Liver (tissue), 9 donors: ENCODE results near the gene FBXW5. TPM values are rescaled to one million over a fixed set of nuclear protein-coding genes. Genes with fewer than 3 reads are reported as not detected.

ENCODE experiments used
- DNase-seq: peaks from one replicate; pipeline ENCODE4 v3.0.0-alpha.2; 2017; ENCODE audit warnings: low spot score
- H3K27ac ChIP-seq, 2 donors: one replicate each; pipeline ENCODE4 v1.7.0; 2013; ENCODE audit warnings: inconsistent platforms in 2 of 2, low read length in 2 of 2, control low read depth in 1 of 2, low read depth in 1 of 2, mild to moderate bottlenecking in 1 of 2
- H3K27me3 ChIP-seq, 4 donors: one replicate each; pipeline versions ENCODE4 v1.6.1 to v1.7.0; 2013; ENCODE audit warnings: low read length in 3 of 4, inconsistent platforms in 1 of 4, mild to moderate bottlenecking in 1 of 4, moderate library complexity in 1 of 4; ENCODE audit not compliant: control insufficient read depth in 4 of 4, insufficient read depth in 4 of 4
- H3K36me3 ChIP-seq, 4 donors: one replicate each; pipeline versions ENCODE4 v1.6.1 to v1.7.0; 2013; ENCODE audit warnings: low read length in 3 of 4, mild to moderate bottlenecking in 3 of 4, low read depth in 1 of 4, moderate library complexity in 1 of 4; ENCODE audit not compliant: control insufficient read depth in 4 of 4, insufficient read depth in 3 of 4
- H3K4me1 ChIP-seq, 4 donors: one replicate each; pipeline versions ENCODE4 v1.6.1 to v1.7.0; 2013; ENCODE audit warnings: low read length in 3 of 4, mild to moderate bottlenecking in 3 of 4, moderate library complexity in 1 of 4; ENCODE audit not compliant: control insufficient read depth in 4 of 4, insufficient read depth in 4 of 4
- H3K4me3 ChIP-seq, 3 donors: one replicate each; pipeline versions ENCODE4 v1.6.1 to v1.7.0; 2013; ENCODE audit warnings: low read length in 3 of 3, control low read depth in 1 of 3, low read depth in 1 of 3, mild to moderate bottlenecking in 1 of 3
- H3K9ac ChIP-seq, 2 donors: one replicate each; pipeline ENCODE4 v1.7.0; 2013; ENCODE audit warnings: low read length in 2 of 2, mild to moderate bottlenecking in 2 of 2, moderate library complexity in 2 of 2, control low read depth in 1 of 2, low read depth in 1 of 2
- H3K9me3 ChIP-seq, 4 donors: one replicate each; pipeline versions ENCODE4 v1.6.1 to v1.7.0; 2013; ENCODE audit warnings: low read length in 3 of 4; ENCODE audit not compliant: control insufficient read depth in 4 of 4
- FOXA2 ChIP-seq: IDR thresholded peaks from 2 replicates; pipeline ENCODE4 v1.6.1; 2016; ENCODE audit warnings: antibody characterized with exemption
- GABPA ChIP-seq, 2 donors: IDR thresholded peaks in 1 of 2; conservative IDR thresholded peaks in 1 of 2; 2 replicates each; pipeline ENCODE4 v1.6.1; 2016; ENCODE audit warnings: antibody characterized with exemption in 2 of 2, mild to moderate bottlenecking in 1 of 2, moderate library complexity in 1 of 2
- HNF4A ChIP-seq, 2 donors: conservative IDR thresholded peaks; 2 replicates each; pipeline ENCODE4 v1.6.1; 2016; ENCODE audit warnings: antibody characterized with exemption in 2 of 2, mild to moderate bottlenecking in 2 of 2
- HNF4G ChIP-seq: IDR thresholded peaks from 2 replicates; pipeline ENCODE4 v1.6.1; 2016; ENCODE audit warnings: antibody characterized with exemption
- MAX ChIP-seq: IDR thresholded peaks from 2 replicates; pipeline ENCODE4 v1.6.1; 2016; ENCODE audit warnings: antibody characterized with exemption
- NR2F2 ChIP-seq: IDR thresholded peaks from 2 replicates; pipeline ENCODE4 v1.6.1; 2016; ENCODE audit warnings: antibody characterized with exemption
- RAD21 ChIP-seq, 2 donors: IDR thresholded peaks; 2 replicates each; pipeline ENCODE4 v1.6.1; 2016; ENCODE audit warnings: antibody characterized with exemption in 2 of 2, mild to moderate bottlenecking in 2 of 2
- REST ChIP-seq: IDR thresholded peaks from 2 replicates; pipeline ENCODE4 v1.6.1; 2016; ENCODE audit warnings: antibody characterized with exemption, mild to moderate bottlenecking
- RXRA ChIP-seq, 2 donors: IDR thresholded peaks; 2 replicates each; pipeline ENCODE4 v1.6.1; 2017 to 2018; ENCODE audit warnings: antibody characterized with exemption in 2 of 2, mild to moderate bottlenecking in 1 of 2
- TAF1 ChIP-seq: conservative IDR thresholded peaks from 2 replicates; pipeline ENCODE4 v1.6.1; 2016; ENCODE audit warnings: antibody characterized with exemption, mild to moderate bottlenecking
- ZBTB33 ChIP-seq: IDR thresholded peaks from 2 replicates; pipeline ENCODE4 v1.6.1; 2016; ENCODE audit warnings: antibody characterized with exemption
- WGBS: extraction: QIAGEN DNeasy Blood & Tissue Kit; methylation state at CpG from one replicate; pipeline ENCODE4 v1.1.7; 2013; 5-methylcytosine and 5-hydroxymethylcytosine counted together
- polyA plus RNA-seq, 2 donors: library from polyadenylated mRNA; stranded (reverse) in 1 of 2; unstranded in 1 of 2; fragments of 200-250 nt in 1 of 2; fragments of >200 nt in 1 of 2; fragmentation: Nextera tagmentation in 1 of 2; extraction: Ambion mirVana in 1 of 2; gene quantifications; one replicate each; pipeline versions ENCODE4 v1.2.1 to v1.2.3, GENCODE V29; 2013 to 2015
- total RNA-seq, 2 donors: library from RNA; depleted of rRNA; stranded (reverse); fragments of >200 nt; gene quantifications; one replicate each; pipeline ENCODE4 v1.2.3, GENCODE V29; 2014
- TF ChIP-seq, protein P1 (sequence below): fragments of 150-350 bp; IDR thresholded peaks from 2 replicates; pipeline ENCODE4 v1.5.1; 2017; ENCODE audit warnings: improper control_type of control experiment, low read depth, low read length; ENCODE audit not compliant: missing input control
- donor health status: healthy.
- donor health status: healthy.
- donor health status: healthy.
- donor health status: healthy.
- donor health status: healthy.

FBXW5 gene
- total and polyA plus RNA-seq, 4 donors, result 64.0 to 163 (median 109) TPM

DNA sequence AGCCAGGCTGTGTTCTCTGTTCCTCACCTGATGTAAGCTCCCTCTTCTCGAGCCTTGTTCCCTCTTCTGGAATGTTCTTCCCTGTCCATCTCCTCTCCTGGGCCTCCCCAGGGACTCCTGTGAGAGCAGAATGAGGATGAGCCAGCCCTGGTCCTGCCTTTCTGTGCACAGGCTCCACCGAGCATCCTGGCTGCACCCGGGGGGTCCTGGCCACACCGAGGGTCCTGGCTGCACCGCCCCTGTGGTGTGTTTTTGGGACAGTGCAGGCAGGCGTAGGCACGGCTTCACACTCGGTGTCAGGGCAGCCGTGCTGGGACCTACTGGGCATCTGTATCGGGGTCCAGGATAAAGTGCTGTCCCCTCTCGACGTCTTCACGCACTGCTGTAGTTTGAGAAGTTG lies 17.8 kb downstream of the FBXW5 start:
- no peak overlapping the region for H3K9ac ChIP-seq
- H3K36me3 ChIP-seq, result peaks cover 5 to 29% (median 6%) of the 10 kb centered on the region in 4 donors
- 98% methylated on average over 13 of the region's 13 CpGs for WGBS
- no peaks in the 10 kb centered on the region for H3K4me1 ChIP-seq
- H3K27me3 ChIP-seq, result no peaks in the 10 kb centered on the region
- DNase-seq, result no peak
- H3K9me3 ChIP-seq, result no peaks in the 10 kb centered on the region
- H3K4me3 ChIP-seq, result no peak overlapping the region
- no peak overlapping the region for H3K27ac ChIP-seq
- TF ChIP-seq RAD21 (IDR thresholded peaks at IDR 0.05) (no peak), GABPA (IDR thresholded peaks at IDR 0.05 in 1 of 2, conservative IDR thresholded peaks at IDR 0.05 in 1 of 2) (no peak), RXRA (IDR thresholded peaks at IDR 0.05) (no peak), HNF4A (conservative IDR thresholded peaks at IDR 0.05) (no peak), HNF4G (no peak), FOXA2 (no peak), TAF1 (no peak), MAX (no peak), REST (no peak), NR2F2 (no peak)
- TF ChIP-seq, protein P1, sequence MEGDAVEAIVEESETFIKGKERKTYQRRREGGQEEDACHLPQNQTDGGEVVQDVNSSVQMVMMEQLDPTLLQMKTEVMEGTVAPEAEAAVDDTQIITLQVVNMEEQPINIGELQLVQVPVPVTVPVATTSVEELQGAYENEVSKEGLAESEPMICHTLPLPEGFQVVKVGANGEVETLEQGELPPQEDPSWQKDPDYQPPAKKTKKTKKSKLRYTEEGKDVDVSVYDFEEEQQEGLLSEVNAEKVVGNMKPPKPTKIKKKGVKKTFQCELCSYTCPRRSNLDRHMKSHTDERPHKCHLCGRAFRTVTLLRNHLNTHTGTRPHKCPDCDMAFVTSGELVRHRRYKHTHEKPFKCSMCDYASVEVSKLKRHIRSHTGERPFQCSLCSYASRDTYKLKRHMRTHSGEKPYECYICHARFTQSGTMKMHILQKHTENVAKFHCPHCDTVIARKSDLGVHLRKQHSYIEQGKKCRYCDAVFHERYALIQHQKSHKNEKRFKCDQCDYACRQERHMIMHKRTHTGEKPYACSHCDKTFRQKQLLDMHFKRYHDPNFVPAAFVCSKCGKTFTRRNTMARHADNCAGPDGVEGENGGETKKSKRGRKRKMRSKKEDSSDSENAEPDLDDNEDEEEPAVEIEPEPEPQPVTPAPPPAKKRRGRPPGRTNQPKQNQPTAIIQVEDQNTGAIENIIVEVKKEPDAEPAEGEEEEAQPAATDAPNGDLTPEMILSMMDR, result no peak

DNA sequence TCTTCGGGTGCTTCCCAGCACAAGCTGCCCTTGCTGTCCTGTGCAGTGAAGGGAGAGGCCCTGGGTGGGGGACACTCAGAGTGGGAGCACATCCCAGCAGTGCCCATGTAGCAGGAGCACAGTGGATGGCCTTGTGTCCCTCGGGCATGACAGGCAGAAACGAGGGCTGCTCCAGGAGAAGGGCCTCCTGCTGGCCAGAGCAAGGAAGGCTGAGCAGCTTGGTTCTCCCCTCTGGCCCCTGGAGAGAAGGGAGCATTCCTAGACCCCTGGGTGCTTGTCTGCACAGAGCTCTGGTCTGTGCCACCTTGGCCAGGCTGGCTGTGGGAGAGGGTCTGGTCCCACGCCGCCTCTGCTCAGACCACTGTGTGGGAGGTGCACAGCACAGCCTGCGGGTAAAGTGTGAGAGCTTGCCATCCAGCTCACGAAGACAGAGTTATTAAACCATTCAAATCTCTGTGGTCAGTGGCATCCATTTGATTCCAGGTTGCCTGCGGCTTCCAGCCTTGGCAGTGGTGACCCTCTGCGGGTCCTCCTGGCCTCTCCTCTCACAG lies 18.3 kb downstream of the FBXW5 start:
- Histone ChIP-seq H3K27me3 (no peaks in the 10 kb centered on the region), H3K4me1 (no peaks in the 10 kb centered on the region), H3K4me3 (no peak overlapping the region), H3K9ac (no peak overlapping the region), H3K9me3 (no peaks in the 10 kb centered on the region), H3K36me3 (peaks cover 5 to 29% (median 6%) of the 10 kb centered on the region in 4 donors), H3K27ac (no peak overlapping the region)
- TF ChIP-seq ZBTB33, result no peak
- TF ChIP-seq RAD21 (IDR thresholded peaks at IDR 0.05), result peak in 1 of 2 donors; percentile 41
- 90% methylated on average over 9 of the region's 9 CpGs for WGBS
- DNase-seq, result peak; percentile 30
